ENCODE measurements around the gene MTHFD1L. TPM values are rescaled to one million over a fixed set of nuclear protein-coding genes. Genes with fewer than 3 reads are reported as not detected.
"Not testable (repeated sequence)": the region's sequence is repeated elsewhere in the genome, so short reads cannot be mapped to it uniquely, and the experiment has no call there.

The MTHFD1L gene
- total RNA-seq, 1 donor from 2014 or later = 74.5 TPM

GRCh38 chr6:151095538-151096254 lies 230.2 kb downstream of the MTHFD1L start:
- DNase-seq (ENCODE audit: low spot score) = no peak

DNA sequence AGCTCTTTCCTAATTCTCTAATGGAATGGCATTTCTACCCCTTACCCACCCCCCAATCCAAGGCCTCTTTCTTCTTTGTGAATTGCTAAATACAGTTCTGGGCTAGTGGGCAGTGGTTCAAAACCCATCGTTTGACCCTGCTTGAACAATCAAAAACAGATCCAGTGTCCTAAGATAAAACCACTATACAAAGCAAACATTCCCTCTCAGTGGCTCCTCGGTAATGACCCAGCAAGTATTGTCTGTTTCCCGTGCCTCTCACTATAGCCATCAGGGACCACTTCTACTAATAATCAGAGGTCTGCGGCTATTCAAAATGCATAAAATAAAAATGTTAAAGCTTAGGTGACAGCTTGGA lies 230.7 kb downstream of the MTHFD1L start:
- DNase-seq (ENCODE audit: low spot score) = no peak

- DNase-seq (ENCODE audit: low spot score) = no peak
Observed at GRCh38 chr6:151096691-151097606, 231.4 kb downstream of the MTHFD1L start.

DNA sequence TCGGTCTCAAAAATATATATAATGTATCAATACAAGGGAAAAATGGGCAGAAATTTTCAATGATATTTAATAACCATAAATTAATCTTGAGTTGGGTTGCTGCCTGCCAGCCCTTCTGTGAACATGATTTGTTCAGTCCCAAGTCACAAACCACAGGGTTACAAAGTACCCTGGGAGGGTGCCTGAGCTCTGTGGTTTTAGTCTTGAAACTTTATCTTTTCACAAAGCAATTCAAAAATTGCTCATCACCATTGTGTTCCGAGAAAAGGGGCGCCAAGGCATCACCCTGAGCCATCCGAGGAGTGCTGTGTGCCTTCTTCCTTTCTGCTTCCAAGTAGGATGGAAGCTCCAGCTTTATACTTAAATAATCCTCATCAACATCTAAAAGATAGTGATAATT lies 232.7 kb downstream of the MTHFD1L start:
- DNase-seq (ENCODE audit: low spot score) = no peak

DNA sequence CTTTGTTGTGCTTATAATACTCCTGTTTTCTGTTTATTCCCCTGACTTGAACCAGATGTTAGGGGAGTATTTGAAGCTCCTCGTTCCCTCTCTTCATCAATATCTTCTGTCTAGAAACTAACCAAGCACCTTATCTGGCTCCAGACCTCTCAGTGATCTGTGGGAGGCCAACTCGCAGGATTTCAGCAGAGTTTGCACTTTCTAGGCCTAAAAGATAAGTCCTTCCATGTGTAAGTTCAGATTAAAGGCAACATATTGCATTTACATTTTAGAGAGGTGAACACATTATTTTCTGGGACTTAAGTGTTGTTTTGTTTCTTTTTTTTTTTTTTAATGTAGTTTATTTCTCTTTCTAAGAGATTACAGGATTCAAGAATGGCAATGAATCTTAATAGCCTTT lies 234.8 kb downstream of the MTHFD1L start:
- DNase-seq (ENCODE audit: low spot score) = no peak

- DNase-seq (ENCODE audit: low spot score) = no peak
Observed at GRCh38 chr6:151101161-151101815, 235.8 kb downstream of the MTHFD1L start.

DNA sequence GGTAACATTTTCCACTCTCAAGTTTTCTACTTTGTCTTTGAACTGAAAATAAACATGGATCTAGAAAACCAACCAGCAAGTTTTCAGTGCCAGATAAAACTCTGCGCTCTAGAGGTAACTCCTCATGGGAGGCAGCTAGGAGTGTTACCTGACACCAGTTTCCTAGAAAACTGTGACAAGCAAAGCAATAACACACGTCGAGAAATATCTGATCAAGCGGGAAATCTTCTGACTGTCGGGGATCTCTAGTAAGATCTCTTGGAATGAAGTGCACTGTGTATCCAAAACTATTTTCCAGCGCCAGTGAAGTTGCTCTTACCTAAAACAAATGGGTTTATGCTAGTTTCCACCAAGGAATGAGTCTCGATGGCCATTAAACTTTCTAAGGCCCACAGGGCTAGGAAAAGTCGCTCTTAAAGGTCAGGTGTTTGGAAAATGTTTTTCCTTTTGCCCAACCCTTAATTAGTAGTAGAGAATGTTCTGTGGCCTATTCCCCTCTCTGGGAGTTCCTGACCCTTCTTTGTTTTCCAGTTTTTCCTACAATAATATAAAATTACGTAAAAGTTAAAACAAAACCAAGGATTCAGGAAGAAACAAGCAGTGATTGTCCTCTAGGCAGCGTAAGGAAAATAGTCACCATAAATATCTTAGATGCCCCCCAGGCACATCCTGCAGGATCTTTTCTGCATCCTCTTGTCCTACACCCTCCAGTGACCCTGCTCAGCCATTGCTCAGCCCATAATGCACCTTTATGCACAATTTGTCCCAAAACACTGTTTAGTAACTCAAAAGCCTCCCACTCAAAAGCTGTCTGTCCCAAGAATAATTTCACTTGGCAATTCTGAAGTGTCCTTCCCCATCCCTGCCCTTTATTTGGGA lies 236.6 kb downstream of the MTHFD1L start:
- no peak for DNase-seq (ENCODE audit: low spot score)

GRCh38 chr6:151103266-151103665 lies 237.8 kb downstream of the MTHFD1L start:
- no peak for DNase-seq (ENCODE audit: low spot score)

DNA sequence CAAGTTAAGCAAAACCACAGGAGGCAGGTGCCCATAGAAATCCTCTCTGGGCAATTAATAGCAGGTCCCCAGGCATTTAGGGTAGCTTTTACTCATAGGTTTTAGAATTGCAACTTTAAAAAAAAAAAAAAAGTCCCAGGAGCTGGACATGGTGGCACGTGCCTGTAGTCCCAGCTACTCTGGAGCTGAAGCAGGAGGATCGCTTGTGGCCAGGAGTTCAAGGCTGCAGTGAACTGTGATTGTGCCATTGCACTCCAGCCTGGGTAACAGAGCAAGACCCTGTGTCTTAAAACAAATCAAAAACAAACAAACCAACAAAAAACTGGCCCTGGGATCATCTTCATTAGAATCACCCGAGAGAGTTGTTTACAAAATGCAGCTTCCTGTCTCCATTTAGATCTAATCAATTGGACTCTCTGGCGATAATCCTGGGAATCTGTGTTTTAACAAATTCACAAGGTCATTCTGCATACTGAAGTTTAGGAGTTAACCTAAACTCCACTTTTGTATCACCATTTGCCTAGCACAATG lies 242.5 kb downstream of the MTHFD1L start:
- DNase-seq (ENCODE audit: low spot score) = no peak

GRCh38 chr6:151108548-151108947 lies 243.0 kb downstream of the MTHFD1L start:
- DNase-seq (ENCODE audit: low spot score) = no peak

GRCh38 chr6:151109361-151109760 lies 243.9 kb downstream of the MTHFD1L start:
- DNase-seq (ENCODE audit: low spot score) = no peak

GRCh38 chr6:151109869-151110575 lies 244.5 kb downstream of the MTHFD1L start:
- DNase-seq (ENCODE audit: low spot score) = no peak

GRCh38 chr6:151110576-151110905 lies 245.0 kb downstream of the MTHFD1L start:
- DNase-seq (ENCODE audit: low spot score) = no peak

GRCh38 chr6:151111670-151112069 lies 246.2 kb downstream of the MTHFD1L start:
- no peak for DNase-seq (ENCODE audit: low spot score)

- DNase-seq (ENCODE audit: low spot score) = no peak
Observed at GRCh38 chr6:151112130-151112529, 246.6 kb downstream of the MTHFD1L start.

GRCh38 chr6:151112884-151113283 lies 247.4 kb downstream of the MTHFD1L start:
- not testable (repeated sequence) for DNase-seq (ENCODE audit: low spot score)

- DNase-seq (ENCODE audit: low spot score) = no peak
Observed at GRCh38 chr6:151113641-151114040, 248.1 kb downstream of the MTHFD1L start.

DNA sequence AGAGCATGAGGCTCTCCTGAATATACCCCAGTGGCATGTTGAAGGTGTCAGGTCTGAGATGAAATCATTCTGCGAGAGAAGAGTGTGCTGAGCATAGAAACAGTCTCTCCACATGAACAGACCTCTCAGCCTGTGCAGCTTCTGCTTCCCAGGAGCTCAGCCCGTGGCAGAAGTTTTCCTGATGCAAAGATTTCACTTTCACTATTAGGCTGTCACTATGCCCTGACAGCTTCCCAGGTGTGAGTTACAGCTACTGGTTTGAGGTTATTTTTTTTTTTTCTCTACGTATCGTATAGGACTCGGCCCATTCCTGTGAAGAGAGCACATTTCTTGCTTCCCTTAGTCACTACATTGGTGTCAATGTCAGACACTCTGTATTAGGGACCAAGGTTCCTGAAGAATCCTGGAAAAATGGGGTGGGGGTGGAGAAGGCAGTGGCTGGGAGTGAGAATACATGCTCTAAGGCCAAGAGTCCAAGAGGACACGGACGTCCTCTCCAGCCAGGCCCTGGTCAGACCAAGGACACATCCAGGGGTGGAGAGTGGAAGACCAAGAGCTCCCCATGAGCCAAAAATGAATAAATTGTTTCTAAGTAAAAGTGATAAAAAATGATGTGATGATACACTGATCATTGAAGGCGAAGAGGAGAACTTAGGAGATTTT lies 253.1 kb downstream of the MTHFD1L start:
- no peak for DNase-seq (ENCODE audit: low spot score)

GRCh38 chr6:151119823-151120524 lies 254.5 kb downstream of the MTHFD1L start:
- DNase-seq (ENCODE audit: low spot score) = no peak

- no peak for DNase-seq (ENCODE audit: low spot score)
Observed at GRCh38 chr6:151121900-151122299, 256.4 kb downstream of the MTHFD1L start.
